ENCODE data around the gene PTK6.

Gene PTK6

DNA sequence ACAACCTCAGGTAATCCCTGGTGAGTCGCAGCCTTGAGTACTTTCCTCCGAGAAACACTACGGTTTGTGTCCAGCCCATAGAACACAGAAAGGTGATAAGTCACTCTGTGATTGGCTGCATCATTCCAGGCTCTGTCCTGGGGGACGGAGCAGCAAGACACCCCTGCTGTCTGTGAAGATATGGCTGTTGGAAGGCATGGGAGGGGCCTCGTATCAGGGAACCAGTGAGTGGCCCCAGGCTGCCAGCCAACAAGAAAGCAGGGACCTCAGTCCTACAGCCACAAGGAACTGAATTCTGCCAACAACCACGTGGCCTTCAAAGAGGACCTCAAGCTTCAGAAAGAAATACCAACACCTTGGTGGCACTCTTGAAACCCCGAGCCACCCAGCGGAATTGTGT, 31.9 kb downstream of the PTK6 start:
- TF ChIP-seq SIN3A (IDR thresholded peaks at IDR 0.05; ENCODE audit: borderline replicate concordance, insufficient read depth, low read length), result no peak

DNA sequence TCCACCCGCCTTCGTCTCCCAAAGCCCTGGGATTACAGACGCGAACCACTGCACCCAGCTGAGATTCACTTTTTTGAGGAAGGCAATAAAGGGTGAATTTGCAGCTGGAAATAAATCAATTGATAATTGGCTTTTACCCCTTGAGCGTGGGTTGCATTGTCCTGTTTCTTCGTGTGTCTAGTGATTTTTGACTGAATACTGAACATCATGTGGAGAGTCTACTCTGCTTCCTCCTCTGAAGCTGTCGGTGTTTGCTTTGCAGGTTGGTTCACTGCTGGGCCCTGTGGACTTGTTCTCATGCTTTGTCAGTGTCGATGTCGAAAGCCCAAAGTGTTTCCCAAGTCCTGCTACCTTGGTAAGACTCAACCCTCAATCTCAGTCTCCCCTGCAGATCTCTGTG, 32.5 kb downstream of the PTK6 start:
- TF ChIP-seq, protein P1, sequence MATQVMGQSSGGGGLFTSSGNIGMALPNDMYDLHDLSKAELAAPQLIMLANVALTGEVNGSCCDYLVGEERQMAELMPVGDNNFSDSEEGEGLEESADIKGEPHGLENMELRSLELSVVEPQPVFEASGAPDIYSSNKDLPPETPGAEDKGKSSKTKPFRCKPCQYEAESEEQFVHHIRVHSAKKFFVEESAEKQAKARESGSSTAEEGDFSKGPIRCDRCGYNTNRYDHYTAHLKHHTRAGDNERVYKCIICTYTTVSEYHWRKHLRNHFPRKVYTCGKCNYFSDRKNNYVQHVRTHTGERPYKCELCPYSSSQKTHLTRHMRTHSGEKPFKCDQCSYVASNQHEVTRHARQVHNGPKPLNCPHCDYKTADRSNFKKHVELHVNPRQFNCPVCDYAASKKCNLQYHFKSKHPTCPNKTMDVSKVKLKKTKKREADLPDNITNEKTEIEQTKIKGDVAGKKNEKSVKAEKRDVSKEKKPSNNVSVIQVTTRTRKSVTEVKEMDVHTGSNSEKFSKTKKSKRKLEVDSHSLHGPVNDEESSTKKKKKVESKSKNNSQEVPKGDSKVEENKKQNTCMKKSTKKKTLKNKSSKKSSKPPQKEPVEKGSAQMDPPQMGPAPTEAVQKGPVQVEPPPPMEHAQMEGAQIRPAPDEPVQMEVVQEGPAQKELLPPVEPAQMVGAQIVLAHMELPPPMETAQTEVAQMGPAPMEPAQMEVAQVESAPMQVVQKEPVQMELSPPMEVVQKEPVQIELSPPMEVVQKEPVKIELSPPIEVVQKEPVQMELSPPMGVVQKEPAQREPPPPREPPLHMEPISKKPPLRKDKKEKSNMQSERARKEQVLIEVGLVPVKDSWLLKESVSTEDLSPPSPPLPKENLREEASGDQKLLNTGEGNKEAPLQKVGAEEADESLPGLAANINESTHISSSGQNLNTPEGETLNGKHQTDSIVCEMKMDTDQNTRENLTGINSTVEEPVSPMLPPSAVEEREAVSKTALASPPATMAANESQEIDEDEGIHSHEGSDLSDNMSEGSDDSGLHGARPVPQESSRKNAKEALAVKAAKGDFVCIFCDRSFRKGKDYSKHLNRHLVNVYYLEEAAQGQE (IDR thresholded peaks at IDR 0.05; ENCODE audit: insufficient read depth in 1 of 2, low read depth in 2 of 2, low read length in 2 of 2), result no peak
- TF ChIP-seq POLR2AphosphoS5 (IDR thresholded peaks at IDR 0.05; ENCODE audit: low read depth, low read length) (no peak), SIN3A (IDR thresholded peaks at IDR 0.05; ENCODE audit: borderline replicate concordance, insufficient read depth, low read length) (no peak), TAF1 (IDR thresholded peaks at IDR 0.05; ENCODE audit: borderline replicate concordance, insufficient read depth, low read length) (no peak), FOXP2 (optimal IDR thresholded peaks at IDR 0.05; ENCODE audit: borderline replicate concordance, extremely low read depth, extremely low read length, insufficient read depth) (no peak)

DNA sequence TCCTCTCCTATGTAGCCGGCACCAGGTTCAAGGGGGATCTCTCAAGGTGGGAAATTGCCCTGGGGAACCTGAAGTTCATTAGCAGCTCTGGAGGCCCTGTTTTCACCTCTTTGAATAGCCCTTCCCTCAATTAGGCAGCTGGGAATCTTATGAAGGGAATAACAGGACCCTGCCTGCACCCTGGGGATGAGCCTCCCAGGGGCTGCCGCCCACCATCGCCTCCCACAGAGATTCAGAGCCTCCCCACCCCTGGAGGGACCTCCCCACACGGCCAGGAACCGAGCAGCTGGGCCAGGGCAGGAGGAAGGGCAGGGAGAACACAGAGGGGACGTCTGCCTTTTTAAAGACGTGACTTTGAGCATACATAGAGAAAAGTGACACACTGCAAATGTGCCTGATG, 33.7 kb downstream of the PTK6 start:
- TF ChIP-seq POLR2AphosphoS5 (IDR thresholded peaks at IDR 0.05; ENCODE audit: low read depth, low read length) (no peak), FOXP2 (optimal IDR thresholded peaks at IDR 0.05; ENCODE audit: borderline replicate concordance, extremely low read depth, extremely low read length, insufficient read depth) (no peak), TAF1 (IDR thresholded peaks at IDR 0.05; ENCODE audit: borderline replicate concordance, insufficient read depth, low read length) (no peak)

DNA sequence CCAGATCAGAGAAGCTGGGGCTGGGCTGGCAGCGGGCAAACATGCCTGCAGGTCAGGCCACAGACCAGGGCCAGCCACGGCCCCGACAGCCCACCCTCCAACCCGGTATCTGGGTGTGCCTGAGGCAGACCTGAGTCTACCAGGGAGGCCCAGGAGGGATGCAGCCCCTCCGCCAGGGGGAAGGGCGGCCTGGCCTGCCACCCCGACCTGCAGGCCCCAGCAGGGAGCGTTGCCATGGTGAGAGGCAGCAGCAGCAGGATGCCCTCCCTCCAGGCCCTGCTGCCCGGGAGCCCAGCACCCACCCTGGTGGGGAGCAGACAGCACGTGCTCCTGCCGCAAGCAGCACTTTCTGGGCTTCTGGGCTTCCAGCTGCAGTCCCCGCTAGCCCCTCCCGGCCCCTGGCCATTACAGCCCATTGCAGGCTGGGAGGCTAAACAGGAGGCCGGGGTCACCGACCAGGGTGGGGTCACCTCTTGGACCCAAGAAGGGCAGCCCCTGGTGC, 34.5 kb downstream of the PTK6 start:
- TF ChIP-seq POLR2AphosphoS5 (IDR thresholded peaks at IDR 0.05; ENCODE audit: low read depth, low read length), result no peak
- TF ChIP-seq TAF1 (IDR thresholded peaks at IDR 0.05; ENCODE audit: borderline replicate concordance, insufficient read depth, low read length), result no peak
- no peak for TF ChIP-seq FOXP2 (optimal IDR thresholded peaks at IDR 0.05; ENCODE audit: borderline replicate concordance, extremely low read depth, extremely low read length, insufficient read depth)
- TF ChIP-seq, protein P1 (IDR thresholded peaks at IDR 0.05; ENCODE audit: insufficient read depth in 1 of 2, low read depth in 2 of 2, low read length in 2 of 2), result no peak
- TF ChIP-seq SIN3A (IDR thresholded peaks at IDR 0.05; ENCODE audit: borderline replicate concordance, insufficient read depth, low read length), result no peak

DNA sequence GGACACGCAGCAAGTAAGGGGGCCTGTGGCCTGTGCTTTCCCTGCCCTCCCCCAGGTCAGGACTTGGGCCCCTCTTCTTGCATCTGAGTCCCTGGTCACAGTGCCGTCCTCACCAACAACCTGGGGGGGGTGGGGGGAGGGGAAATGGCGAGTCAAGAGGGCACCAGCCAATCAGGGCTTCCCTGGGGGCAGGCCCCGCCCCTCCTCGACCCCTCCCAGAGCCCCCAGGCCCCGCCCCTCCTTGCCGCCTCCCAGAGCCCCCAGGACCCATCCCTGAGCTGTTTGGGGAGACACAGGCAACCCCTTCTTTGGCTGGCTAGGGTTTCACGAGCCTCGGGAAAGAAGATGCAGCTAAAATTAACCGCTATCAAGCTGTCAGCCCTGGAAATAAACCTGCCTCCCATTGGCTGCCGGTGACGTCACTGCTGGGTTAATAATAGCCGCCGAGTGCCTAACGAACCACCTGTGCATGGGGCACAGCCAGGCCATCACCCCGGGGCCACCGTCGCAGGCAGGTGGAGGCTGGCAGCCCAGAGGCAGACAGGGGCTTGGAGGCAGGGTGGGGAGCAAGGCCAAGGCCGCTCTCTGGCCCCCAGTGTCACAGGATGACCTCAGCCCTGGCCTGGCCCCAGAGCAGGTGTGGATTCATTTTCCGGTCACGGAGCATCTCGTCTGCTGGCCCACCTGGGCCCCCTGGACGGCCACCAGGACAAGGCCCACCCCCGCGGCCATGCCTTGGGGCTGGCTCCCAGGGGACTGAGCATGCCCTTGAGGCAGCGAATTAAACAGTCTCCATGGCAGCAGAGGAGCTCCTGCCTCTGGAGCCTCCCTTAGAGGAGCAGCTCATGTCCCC, 35.1 kb downstream of the PTK6 start:
- TF ChIP-seq POLR2AphosphoS5 (IDR thresholded peaks at IDR 0.05; ENCODE audit: low read depth, low read length), result no peak
- TF ChIP-seq SIN3A (IDR thresholded peaks at IDR 0.05; ENCODE audit: borderline replicate concordance, insufficient read depth, low read length), result no peak
- TF ChIP-seq, protein P1 (IDR thresholded peaks at IDR 0.05; ENCODE audit: insufficient read depth in 1 of 2, low read depth in 2 of 2, low read length in 2 of 2), result no peak
- TF ChIP-seq FOXP2 (optimal IDR thresholded peaks at IDR 0.05; ENCODE audit: borderline replicate concordance, extremely low read depth, extremely low read length, insufficient read depth), result no peak
- TF ChIP-seq TAF1 (IDR thresholded peaks at IDR 0.05; ENCODE audit: borderline replicate concordance, insufficient read depth, low read length), result no peak
